HG03139 (cell line): ENCODE measurements around the gene ALKBH5.

ENCODE experiments used
- ATAC-seq: cut with Tn5 transposase; IDR thresholded peaks from one replicate; pipeline ENCODE4 v1.9.1; 2021; ENCODE audit not compliant: unreplicated experiment

Gene ALKBH5

DNA sequence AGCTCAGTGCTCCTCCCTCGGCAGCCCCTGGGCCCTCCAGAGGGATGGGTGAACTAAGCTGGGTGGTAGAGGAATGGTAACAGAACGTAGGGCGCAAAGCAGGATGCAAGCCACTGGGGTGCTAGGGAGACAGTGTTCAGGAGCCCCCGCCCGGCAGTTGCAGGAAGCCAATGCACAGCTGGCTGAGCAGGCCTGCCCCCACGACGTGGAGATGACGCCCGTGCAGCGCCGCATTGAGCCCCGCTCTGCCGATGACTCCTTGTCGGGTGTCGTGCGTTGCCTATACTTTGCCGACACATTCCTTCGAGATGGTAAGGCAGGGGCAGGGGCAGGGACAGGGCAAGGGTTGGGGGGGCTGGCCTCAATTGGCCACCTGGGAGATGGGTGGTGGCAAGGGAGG, 54.7 kb downstream of the ALKBH5 start:
- ATAC-seq, result no peak

DNA sequence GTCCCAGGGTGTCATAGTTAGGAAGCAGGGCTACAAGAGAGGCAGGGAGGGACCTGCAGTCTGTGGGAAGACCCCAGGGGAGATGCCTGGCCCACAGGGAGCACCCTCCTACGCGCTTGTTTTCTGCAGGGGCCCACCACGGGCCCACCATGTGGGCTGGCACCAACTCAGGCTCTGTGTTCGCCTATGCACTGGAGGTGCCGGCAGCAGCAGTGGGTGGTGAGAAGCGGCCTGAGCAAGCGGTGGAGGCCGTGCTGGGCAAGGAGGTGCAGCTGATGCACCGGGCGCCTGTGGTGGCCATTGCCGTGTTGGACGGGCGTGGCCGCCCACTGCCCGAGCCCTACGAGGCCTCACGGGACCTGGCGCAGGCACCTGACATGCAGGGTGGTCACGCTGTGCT, 56.8 kb downstream of the ALKBH5 start:
- ATAC-seq, result no peak

DNA sequence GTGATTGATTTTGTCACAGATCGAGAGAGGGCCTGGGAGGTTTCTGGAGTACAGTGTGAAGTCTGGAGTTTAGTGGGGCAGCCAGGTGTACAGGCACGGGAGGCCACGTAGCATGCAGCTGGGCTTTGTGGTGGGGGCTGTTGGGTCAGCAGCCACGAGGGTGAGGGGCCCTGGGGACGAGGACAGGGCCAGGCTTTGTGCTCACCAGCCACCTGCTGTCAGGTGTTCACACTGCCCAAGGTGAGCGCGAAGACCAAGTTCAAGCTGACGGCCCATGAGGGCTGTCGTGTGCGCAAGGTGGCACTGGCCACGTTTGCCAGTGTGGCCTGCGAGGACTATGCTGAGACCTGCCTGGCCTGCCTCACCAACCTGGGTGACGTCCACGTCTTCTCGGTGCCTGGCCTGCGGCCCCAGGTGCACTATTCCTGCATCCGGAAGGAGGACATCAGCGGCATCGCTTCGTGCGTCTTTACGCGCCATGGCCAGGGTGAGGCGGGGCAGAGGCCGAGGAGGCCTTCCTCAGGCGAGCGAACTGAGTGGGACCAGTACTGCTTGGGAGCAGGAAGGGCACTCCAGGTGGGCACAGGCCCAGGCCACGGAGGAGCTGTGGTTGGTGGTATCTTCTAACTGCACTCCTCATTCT, 57.7 kb downstream of the ALKBH5 start:
- ATAC-seq, result no peak

DNA sequence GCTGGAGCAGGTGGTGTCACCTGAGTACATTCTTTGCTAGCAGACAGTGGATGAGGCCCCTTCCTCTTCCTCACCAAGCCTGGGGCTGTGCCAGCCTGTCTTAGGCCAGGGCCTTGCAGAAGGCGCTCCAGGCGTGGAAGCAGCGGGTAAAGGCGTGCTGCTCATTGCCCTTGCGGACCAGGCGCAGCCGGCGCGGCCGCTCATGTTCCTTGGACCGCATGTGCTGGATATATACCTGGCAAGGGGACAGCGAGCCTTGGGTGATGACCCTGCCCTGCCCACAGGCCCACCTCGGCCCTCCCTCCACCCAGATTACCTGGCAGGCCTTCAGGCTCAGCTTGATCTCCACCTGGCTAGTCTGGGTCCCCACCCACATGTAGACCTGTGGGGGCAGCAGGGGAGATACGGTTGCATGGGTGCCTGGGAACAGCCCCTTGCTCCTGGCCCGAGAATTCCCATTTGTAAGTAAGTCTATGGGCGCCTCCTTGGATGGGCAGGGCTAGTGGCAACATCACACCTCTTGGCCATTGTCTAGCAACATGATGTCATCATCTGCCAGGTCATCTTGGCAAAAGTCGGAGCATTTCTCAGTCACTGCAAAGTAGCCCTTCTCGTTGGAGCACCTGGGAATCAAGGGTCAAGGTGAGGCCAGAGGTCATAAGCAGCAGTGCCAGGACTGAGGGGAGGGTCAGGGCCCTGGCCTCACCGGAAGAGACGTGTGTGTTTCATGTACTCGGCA, 61.6 kb downstream of the ALKBH5 start:
- ATAC-seq, result no peak

DNA sequence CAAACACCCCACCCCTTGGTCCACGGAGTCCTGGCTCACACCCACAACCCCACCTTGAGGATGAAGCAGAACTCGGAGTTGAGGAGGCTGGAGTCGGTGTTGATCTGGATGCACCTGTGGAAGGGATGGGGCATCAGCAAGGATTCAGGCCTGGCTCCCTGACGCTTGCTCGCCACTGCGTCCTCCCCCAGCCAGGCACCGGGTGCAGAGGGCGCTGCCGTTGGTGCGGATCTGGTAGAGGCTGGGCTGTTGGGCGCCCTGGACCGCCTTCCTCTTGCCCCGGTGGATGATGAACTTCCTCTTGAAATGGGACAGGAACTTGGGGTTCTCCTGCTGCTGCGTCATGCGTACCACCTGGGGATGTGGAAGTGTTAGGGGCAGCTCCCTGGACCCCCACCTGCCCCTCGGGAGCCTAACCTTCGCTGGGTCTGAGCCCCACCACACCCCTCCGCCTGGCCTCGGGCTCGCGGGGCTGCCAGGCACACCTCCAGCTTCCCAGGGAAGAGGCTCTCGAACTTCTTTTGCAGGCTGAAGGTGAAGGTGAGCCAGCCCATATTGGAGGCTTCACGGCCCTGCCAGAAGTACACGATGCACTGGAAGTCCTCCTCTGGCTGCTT, 62.6 kb downstream of the ALKBH5 start:
- ATAC-seq, result no peak

DNA sequence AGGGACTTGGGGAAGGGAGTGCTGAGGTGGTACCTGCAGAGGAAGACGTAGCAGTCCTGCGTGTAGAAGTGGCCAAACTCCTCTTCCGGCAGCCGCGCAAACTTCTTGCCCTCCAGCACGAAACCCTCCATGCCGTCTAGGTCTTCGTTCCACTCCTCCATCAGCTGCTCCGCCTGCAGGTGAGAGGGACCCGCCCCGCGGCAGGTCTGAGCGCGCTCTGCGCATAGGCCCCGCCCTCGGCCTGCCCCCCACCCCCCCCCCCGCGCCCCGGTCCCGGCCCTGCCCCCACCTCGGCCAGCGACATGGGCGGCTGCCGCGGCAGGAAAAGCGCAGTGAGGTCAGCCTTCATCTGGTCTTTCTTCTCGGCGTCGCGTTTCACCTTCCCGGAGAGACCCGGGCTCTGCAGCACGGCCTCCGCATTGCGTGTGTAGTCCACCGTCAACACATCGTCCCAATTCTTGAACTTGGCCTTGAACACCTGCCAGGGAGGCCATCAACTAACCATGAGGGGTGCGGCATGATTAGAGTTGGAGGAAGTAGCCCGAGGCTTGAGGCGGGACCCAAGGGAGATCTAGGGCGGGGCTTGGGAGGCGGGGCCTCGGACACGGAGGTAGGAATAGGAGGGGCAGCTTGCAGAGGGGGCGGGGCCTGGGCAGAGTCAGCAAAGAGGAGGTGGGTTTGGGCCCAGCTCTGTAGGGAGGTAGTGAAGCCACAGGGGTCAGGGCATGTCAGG, 63.4 kb downstream of the ALKBH5 start:
- ATAC-seq, result no peak

DNA sequence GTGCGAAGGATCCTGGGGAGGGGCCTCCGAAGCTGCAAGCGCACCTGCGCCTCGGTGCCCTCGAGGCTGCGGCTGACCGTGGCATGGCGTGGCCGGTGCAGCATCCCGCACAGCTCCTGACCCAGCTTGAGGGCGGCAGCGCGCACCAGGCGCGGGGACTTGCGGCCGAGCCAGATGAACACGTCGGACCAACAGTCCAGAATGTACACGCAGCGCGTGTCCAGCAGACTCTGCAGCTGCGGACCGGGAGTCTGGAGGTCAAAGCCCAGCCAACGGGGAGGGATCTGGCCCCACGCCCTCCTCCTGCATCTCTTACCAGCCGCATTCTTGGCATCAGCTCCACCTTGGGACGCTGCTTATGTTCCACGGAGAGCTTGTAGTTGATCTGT, 64.0 kb downstream of the ALKBH5 start:
- ATAC-seq, result no peak

DNA sequence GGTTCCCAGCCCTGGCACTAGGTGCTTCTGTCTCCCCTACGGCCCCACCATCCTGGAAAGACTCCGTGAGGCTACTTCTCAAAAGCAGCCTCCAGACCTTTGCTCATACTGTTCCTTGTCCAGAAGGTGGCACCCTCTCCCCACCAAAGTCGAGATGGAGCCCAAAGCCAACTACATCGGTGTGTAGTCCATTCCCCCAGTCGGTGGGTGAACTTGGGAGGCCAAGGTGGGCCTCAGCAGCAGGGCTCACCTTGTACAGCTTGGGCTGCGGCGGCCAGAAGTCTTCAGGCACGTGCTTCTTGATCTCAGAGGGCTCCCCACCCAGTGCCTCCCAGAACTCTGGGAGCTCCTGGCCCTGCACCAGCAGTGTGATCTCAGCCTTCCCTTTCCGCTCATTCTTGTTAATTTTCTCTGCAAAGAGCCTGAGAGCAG, 64.7 kb downstream of the ALKBH5 start:
- ATAC-seq, result no peak

DNA sequence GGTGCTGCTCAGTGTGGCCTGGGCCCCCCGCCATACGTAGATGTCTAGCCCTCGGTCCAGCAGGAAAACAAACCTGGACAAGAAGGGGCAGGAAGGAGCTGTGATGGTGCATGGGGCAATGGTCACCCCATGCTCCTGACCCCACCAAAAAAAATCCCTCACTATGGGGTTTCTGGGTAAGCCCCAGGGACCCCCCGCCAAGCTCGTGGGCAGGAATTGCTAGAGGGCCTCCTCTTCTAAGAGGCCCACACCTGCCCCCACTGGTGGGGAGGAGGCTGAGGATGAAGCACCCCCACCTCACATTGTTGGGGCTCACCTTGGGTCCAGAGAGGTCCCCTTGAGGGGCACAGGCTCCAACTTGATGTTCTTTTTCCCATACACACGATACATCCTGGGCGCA, 65.2 kb downstream of the ALKBH5 start:
- ATAC-seq, result no peak

DNA sequence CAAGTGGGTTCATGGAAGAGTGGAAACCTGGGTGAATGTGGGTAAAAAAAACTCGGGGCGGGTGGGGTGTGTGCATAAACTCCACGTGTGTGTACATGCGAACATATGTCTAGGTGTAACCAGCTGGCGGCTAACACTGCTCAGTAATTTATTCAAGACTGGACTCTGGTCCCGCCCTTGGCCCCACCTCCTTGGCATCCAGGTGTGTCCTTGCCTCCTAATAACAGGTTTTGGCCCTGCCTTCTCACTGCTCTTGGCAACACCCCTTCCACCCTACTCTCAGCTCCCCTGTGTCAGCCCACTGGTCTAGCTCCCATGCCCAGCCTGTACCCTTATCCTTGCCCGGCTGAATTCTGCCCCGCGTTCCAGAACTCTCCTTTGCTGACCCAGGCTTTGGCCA, 66.6 kb downstream of the ALKBH5 start:
- no peak for ATAC-seq

DNA sequence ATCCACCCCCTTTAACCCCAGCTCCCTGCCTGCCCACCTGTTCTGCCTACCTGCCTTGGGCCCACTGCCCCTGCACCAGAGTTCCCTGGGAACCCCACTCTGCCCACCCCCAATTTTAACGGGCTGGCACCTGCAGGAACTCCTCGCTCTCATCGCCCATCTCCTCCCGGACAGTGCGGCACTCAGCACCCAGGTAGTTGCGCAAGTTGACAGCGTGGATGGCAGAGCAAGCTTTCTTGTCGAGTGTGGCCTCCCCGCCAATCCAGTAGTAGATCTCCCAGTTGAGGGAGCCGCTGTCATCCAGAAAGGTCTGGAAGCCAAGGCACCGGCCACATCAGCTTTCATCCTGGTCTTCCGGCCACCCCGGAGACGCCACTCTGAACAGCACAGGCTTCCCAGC, 67.1 kb downstream of the ALKBH5 start:
- ATAC-seq, result no peak

DNA sequence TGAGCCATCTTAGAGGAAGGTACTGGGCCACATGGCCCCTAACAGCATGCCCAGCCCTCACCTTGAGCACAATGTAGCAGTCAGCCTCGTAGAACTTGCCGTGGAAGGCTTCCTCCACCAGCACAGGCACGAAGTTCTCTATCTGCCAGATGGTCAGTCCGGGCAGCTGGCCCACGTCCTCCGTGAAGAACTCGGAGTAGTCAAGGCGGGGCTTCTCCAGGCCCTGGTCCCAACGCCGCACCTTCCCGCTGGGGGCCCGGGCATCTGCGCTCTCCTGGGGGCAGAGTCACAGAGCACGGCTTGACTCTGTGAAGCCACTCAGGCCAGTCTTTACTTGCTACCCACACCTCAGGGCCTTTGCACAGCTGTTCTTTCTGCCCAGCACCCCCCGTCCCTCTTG, 67.6 kb downstream of the ALKBH5 start:
- no peak for ATAC-seq

DNA sequence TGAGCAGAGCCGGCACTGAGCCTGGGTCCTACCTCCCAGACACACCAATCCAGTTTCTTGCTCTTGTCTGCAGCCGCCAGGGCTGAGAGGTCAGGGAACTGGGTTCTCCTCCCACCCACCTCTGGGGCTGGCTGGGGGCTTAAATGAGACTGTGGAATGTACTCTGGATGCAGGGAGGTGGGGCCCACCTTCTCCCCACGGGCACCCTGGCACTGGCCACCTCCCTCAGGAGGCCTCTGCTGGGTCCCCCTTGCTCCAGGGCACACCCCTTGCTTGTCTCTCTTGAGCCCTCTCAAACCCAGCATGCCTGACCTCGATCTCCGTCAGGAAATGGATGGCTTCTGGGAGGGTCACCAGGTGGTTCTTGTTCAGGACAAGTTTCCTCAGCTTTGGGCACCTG, 68.5 kb downstream of the ALKBH5 start:
- no peak for ATAC-seq

DNA sequence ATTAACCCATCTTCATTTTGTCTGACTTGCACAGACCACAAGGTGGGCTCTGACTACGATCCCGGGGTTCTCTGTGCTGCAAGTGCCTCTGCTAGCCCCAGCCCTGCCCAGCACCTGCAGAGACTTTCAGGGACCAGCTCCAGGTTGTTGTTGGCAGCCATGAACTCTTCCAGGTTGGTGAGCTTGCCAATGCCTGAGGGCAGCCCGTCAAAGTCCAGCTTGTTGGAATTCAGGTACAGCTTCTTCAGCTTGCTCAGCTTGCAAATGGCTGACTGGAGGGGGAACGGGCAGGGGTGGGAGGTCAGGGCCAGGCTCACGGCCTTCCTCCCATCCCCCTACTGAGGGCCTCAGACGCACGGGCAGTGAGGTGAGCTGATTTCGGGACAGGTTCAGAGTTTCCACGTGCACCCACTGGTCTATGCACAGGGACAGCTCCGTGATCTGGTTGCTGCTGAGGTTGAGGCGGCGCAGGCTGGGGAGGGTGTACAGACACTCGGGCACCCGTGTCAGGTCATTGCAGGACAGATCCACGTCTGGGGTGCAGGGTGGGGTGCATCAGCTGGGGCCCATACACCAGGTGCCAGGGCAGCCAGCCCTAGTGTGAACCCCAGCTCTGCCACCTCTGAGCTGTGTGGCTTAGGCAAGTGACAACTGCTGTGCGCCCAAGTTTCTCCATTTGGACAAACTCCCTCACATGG, 69.7 kb downstream of the ALKBH5 start:
- ATAC-seq, result no peak

DNA sequence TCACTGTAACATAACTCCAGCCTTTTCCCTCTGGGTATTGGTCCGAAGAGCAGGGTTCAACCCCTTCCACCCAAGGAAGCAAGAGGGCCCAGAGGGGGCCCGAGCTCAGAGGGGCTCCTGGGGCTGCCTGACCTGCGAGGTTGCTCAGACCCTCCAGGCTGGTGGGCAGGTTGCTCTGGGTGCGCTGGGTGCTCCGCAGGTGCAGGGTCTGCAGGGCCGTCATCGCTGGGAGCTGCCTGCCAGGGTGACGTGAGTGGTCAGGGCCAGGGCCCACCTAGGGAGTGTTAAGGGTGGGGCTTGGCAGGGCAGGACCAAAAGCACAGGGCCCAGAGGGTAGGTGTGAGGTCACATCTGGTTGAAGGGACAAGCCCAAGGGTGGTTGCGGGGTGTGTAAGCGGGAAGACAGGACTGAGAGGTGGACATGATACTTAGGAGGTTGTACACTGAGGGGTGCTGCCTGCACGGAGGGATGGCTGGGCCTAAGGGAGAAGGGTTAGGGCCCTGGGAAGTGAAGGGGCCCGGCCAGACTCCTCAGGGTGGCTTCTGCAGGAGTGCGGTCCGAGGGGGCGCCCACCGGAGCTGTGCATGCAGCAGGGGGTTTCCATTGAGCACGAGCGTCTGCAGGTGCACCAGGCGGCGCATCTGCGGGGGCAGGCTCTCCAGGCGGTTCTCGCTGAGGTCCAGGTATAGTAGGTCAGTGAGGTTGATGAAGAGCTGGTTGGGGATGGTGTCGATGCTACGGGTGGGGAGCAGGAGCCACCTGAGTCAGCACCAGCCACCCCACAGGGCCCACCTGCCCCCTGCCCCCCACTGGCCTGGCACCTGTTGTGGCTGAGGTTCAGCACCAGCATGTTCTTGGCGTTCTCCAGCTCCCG, 70.6 kb downstream of the ALKBH5 start:
- ATAC-seq, result no peak

DNA sequence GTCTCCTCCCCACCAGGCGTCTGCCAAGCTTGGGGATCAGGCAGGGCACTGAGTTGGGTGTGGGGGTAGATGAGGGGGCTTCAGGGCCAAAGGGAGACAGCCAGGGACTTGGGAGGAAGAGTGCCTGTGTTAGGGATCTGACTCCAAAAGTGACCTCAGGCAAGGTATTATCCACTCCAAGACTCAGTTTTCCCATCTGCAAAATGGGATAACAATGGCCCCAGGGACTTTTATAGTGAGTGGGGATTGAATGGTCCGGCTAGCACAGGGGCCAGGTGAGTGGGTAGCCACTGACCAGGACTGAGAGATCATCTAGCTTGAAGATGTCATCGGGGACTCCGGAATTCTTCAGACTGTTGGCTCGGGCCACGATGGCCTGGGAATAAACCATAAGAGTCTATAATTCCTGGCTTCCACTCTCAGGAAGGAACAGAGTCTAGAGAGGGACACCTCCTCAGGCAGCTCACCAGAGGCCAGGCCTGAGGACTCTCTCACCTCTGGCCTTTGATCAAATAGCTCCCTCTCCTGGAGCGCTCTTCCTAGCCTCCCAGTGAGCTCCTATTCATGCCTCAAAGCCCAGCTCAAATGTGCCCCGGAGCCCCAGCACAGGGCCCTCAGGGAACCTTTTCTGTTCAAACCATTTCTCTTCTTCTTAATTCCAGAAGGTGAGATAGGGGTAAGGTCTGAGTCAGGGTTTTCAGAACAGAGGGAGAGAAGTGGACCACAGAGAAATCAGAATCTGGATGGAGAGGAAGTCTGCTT, 71.4 kb downstream of the ALKBH5 start:
- no peak for ATAC-seq

DNA sequence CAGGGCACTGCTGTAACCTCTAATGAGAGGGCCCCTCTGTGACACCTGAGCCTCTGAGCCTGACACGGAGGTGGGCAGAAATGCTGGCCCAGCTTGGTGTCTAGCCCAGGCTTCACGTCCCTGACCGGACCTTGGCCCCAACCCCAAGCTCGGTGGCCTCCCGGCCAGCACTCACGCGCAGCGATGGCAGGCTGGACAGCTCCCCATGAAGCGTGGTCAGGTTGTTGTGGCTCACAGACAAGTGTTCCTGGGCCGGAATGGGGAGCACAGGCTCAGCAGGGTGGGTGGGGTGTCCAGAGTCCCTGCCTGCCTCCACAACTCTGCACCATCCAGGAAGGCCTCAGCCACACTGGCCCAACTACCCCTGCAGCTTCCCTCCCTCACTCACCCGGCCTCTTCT, 72.7 kb downstream of the ALKBH5 start:
- no peak for ATAC-seq

DNA sequence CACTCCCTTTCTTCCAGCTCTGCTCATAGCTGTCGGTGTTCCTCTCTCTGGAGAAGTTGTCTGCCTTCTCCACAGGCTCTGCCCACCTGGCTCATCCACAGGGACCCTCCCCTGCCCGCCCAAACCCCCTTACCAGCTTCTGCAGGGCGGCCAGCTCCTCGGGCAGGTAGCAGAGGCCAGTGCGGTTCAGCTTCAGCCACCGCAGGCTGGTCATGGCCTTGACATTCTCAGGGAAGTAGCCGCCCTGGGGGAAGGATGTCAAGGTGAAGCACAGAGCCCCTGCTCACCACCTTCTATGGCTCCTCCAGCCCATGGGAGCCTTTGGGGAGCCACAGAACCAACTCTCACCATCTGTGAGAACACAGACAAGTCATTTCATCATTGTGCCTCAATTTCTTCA, 73.1 kb downstream of the ALKBH5 start:
- ATAC-seq, result no peak

DNA sequence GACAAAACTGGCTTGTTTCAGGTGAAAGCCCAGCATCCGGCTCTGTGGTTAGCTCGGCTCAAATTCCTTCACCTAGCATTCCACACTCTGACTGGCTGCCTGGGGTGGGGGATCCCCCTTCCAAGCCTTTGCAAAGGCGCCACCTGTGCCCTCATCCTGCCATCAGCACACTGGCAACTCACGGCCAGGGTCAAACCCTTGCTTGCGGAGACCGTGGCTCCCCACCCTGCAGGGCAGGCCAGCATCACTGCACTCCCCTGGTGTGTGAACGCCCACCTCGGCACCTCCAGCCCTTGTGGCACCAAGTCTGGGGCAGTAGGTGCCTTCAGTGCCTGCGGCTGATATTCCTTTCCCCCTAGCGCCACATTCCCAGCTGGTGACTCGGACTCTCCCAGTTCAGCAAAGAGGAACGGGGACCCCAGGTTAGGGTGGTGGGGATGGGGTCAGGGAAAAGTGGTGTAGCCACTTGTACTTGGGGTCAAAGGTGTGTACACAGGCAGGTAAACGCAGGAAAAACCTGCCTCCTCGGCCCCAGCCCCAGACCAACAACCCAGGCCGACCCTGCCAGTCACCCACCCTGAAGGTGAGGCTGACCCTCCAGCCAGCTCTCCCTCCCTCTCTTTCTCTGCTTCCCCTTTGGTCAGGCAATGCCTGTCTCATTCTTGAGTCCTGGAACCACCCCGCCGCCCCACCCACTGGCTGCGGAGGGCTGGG, 73.8 kb downstream of the ALKBH5 start:
- ATAC-seq, result no peak
